GM12872 (cell line): ENCODE results near the gene KLF7.

Experiments used
- TF ChIP-seq, protein P1 (sequence below): IDR thresholded peaks from 3 replicates; pipeline ENCODE4 v1.5.1; 2011; ENCODE audit warnings: low read depth, mild to moderate bottlenecking, low read length, moderate library complexity; ENCODE audit not compliant: insufficient read depth

The KLF7 gene

DNA sequence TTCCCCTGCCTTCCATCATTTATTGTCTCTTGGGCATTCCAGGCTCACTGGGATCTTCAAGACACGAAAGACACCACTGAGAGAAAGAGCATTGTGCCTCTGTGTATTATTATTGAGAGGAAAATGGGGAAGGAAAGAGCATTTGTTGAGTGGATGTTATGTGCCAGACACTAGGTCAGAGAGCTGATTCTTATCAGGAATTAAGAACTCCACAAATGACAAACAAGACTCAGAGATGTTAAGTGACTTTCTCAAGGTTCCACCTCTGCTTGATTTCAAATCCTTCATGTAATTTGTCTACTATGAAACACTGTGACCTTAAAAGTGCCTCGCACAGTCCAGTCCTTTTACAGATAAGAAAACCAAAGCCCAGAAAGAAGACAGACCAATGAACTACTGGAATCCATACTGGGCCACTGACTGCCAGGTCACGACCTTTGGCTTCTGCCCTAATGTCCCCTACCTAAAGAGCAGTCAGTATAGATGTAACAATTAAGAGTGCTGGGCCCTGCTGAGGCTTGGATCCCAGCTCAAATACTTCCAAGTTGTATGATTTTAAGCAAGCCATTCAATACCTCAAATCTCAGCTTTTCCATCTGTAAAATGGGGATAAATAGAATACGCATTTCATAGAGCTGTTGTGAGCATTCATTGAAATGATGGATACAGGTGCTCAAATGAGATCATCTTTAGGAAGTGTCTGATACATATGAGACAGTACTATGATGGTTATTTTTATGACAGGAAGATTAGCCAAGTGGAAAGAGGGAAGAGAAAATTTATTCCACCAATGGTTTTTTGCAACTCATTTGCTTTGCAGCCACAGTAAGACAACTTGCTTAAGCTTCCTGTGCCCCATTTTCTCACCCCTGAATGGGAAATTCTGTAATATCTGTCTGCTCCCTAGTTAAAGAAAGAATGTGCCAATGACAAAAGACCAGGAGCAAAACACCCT is 10.9 kb downstream of the KLF7 start:
- TF ChIP-seq, protein P1, sequence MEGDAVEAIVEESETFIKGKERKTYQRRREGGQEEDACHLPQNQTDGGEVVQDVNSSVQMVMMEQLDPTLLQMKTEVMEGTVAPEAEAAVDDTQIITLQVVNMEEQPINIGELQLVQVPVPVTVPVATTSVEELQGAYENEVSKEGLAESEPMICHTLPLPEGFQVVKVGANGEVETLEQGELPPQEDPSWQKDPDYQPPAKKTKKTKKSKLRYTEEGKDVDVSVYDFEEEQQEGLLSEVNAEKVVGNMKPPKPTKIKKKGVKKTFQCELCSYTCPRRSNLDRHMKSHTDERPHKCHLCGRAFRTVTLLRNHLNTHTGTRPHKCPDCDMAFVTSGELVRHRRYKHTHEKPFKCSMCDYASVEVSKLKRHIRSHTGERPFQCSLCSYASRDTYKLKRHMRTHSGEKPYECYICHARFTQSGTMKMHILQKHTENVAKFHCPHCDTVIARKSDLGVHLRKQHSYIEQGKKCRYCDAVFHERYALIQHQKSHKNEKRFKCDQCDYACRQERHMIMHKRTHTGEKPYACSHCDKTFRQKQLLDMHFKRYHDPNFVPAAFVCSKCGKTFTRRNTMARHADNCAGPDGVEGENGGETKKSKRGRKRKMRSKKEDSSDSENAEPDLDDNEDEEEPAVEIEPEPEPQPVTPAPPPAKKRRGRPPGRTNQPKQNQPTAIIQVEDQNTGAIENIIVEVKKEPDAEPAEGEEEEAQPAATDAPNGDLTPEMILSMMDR, result no peak

- TF ChIP-seq, protein P1, result no peak
These were observed 12.3 kb downstream of the KLF7 start for GRCh38 chr2:207153266-207153975.

- TF ChIP-seq, protein P1, result no peak
These were observed 14.7 kb downstream of the KLF7 start for GRCh38 chr2:207151048-207151447.

DNA sequence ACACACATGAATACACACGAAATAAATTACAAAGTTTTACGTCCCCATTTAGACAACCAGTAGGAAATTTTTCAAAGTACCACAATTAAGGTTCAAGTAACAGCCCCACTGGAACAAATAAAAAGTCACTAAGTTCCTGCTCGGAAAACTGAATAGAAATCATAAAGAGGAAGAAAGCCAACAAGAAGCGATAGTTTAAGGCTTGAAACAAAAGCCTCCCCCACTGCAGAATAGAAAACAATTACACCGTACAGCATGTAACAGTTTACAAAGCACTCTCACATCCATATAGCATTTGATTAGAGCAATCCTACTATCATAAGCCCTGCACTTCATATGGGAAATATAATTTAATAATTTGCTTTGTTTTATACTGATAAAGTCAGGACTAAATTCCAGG is 15.5 kb downstream of the KLF7 start:
- TF ChIP-seq, protein P1, result no peak

- TF ChIP-seq, protein P1, result no peak
These were observed 16.2 kb downstream of the KLF7 start for GRCh38 chr2:207149249-207150213.

DNA sequence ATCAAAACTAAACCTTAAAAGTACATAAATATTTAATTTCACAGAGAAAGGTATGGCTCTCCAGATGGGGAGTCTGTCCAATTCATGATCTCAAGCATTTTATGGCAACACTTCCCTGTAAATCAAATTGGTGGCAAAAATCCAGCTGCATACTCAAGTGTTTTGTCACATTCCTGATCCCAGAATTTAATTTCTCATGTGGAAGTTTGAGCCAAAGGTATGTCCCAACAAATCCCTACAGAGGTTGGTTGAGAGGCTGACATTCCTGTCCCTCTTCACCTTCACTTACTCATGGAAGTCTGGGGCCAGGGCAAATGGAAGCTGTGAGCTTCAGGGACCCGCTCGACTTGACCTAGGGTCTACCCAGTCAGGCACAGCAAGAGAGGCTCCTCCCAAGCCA is 17.7 kb downstream of the KLF7 start:
- TF ChIP-seq, protein P1, result no peak
